GM12801 (cell line): Measurements from ENCODE around the gene ANKRD50.

Experiments
- TF ChIP-seq, protein P1 (sequence below): IDR thresholded peaks from one replicate; pipeline ENCODE4 v1.5.1; 2011; ENCODE audit warnings: control low read depth; ENCODE audit not compliant: insufficient read length; ENCODE audit errors: extremely low read depth

ANKRD50 gene

DNA sequence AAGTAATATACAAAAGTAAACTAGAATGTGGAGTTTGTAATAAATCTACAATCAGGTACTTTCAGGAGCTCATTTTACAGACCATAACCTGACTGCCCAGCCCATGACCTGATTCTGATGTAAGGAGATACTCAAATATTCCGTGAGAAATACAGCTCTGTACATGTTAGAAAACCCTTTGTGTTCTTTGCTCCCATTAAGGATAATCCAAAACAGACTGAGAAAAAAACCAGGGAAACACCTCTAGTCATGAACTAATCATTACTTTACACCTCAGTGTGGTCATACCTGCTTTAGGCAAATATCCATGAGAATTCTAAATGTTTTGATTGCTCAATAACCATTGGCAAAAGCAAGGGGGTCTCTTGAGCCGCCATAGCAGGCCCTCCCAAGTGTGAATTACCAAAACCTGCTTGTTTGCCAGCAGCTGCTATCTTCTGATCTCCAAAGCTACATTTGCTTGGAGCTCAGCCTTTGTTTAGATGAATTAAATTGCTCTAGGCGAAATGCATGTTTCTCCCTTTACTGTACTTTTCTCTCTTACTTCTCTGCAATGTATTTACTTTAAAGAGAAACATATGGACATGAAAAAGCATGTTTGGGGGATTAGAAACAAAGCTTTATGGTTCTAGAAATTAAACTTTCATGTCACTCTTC, 79.1 kb downstream of the ANKRD50 start:
- TF ChIP-seq, protein P1, sequence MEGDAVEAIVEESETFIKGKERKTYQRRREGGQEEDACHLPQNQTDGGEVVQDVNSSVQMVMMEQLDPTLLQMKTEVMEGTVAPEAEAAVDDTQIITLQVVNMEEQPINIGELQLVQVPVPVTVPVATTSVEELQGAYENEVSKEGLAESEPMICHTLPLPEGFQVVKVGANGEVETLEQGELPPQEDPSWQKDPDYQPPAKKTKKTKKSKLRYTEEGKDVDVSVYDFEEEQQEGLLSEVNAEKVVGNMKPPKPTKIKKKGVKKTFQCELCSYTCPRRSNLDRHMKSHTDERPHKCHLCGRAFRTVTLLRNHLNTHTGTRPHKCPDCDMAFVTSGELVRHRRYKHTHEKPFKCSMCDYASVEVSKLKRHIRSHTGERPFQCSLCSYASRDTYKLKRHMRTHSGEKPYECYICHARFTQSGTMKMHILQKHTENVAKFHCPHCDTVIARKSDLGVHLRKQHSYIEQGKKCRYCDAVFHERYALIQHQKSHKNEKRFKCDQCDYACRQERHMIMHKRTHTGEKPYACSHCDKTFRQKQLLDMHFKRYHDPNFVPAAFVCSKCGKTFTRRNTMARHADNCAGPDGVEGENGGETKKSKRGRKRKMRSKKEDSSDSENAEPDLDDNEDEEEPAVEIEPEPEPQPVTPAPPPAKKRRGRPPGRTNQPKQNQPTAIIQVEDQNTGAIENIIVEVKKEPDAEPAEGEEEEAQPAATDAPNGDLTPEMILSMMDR = no peak

DNA sequence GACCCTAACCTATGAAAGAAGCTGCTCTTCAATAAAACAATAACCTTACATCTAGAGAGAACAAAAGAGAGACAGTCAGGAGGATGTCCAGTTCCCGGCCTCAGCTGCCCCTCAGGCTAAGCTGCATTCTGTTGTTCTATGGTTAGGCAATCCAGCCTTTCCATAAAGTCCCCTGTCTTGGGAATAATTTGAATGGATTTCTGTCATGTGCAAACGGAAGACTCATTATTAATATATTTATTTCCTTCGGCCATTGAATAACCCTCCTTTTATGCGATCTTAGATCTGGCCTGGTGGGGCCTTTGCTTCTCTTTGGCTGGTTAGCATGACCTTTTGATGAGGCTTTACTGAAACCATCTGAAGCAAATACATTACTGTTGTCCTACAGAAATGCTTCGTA, 80.1 kb downstream of the ANKRD50 start:
- TF ChIP-seq, protein P1 = no peak

DNA sequence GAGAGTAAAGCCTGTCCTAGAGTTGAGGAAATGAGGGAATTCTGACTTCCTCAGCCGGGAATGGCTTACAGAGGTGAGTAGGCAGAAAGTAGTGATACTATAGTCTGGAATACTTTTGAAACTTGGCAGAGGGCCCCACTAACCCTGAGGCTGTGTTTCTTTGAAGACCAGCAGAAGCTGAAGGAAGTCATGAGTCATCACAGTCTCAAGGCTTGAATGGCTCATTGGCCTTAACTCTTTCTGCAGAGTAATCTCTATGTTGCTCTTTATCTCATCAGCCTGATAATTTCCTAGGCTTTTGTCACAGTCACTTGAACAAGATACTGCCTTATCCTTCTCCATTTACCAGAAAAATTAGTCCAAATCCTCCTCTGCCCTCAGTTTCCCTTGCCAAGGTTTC, 80.8 kb downstream of the ANKRD50 start:
- TF ChIP-seq, protein P1 = no peak

DNA sequence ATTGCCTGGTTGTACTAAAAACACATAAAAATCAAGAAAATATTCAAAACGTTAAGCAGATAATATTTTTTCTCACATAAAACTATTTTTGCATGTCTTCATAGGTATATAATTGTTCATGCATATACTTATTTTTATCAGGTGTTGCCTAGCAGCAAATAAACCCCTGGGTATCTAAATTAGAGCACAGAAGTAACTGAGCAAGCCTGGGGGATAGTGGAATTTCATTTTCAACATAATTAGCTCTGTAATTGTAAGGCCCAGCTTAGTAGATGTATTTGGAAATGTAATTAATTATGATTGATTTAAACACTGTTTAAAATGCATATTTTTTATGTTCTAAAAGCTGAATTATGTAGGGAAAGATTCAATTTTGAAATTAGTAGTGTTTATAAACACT, 82.9 kb downstream of the ANKRD50 start:
- TF ChIP-seq, protein P1 = no peak
